NB4 (cell line): ENCODE data around the gene SAV1.

Source experiments
- MYC ChIP-seq: IDR thresholded peaks from 2 replicates; pipeline ENCODE4 v1.6.1; 2011; ENCODE audit warnings: low read depth, low read length
- POLR2A ChIP-seq: IDR thresholded peaks from 2 replicates; pipeline ENCODE4 v1.6.1; 2011; ENCODE audit warnings: mild to moderate bottlenecking; ENCODE audit not compliant: insufficient read length; ENCODE audit errors: extremely low read depth
- TF ChIP-seq, protein P1 (sequence below): IDR thresholded peaks from 2 replicates; pipeline ENCODE4 v1.6.1; 2011; ENCODE audit warnings: low read depth, low read length
- TF ChIP-seq, protein P2 (sequence below): IDR thresholded peaks from one replicate; pipeline ENCODE4 v1.5.1; 2012; ENCODE audit warnings: low read depth, low read length

DNA sequence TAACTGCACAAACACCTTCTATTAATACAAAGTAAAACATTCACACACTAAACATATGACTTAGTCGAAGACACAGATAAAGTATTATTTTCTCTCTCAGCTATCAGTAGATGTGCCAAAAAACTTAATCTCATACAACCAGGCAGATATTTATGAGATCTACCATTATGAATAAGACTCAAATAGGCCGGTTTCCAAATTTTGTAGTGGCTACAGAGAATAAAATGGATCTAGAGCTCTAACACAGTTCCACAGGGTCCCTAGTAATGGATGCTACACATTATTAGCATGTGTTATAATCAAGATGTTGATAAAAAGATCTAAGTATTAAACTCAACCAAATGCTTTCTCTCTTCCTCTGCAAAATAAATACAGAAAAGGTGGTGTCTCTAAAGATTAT lies 10.4 kb downstream of the SAV1 start:
- TF ChIP-seq POLR2A (no peak), MYC (no peak)
- TF ChIP-seq, protein P1, sequence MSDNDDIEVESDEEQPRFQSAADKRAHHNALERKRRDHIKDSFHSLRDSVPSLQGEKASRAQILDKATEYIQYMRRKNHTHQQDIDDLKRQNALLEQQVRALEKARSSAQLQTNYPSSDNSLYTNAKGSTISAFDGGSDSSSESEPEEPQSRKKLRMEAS = no peak
- TF ChIP-seq, protein P2, sequence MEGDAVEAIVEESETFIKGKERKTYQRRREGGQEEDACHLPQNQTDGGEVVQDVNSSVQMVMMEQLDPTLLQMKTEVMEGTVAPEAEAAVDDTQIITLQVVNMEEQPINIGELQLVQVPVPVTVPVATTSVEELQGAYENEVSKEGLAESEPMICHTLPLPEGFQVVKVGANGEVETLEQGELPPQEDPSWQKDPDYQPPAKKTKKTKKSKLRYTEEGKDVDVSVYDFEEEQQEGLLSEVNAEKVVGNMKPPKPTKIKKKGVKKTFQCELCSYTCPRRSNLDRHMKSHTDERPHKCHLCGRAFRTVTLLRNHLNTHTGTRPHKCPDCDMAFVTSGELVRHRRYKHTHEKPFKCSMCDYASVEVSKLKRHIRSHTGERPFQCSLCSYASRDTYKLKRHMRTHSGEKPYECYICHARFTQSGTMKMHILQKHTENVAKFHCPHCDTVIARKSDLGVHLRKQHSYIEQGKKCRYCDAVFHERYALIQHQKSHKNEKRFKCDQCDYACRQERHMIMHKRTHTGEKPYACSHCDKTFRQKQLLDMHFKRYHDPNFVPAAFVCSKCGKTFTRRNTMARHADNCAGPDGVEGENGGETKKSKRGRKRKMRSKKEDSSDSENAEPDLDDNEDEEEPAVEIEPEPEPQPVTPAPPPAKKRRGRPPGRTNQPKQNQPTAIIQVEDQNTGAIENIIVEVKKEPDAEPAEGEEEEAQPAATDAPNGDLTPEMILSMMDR = no peak
